Smooth muscle cell (in vitro differentiated cells): ENCODE results near the gene CITED4. TPM values are rescaled to one million over a fixed set of nuclear protein-coding genes. Genes with fewer than 3 reads are reported as not detected.

Experiments
- DNase-seq: peaks from one replicate; lab custom pipeline; 2025; ENCODE audit not compliant: unreplicated experiment; lab: John Stamatoyannopoulos, UW
- H2AFZ ChIP-seq: fragments of 200-600 bp; sonication (generic); 2 replicates; pipeline ENCODE4 v1.6.0; 2016; ENCODE audit warnings: antibody characterized with exemption, low read depth, mild to moderate bottlenecking
- H3F3A ChIP-seq: fragments of 200-600 bp; sonication (generic); 2 replicates; pipeline ENCODE4 v1.6.0; 2017; ENCODE audit warnings: antibody characterized with exemption, low read depth
- H3K27ac ChIP-seq: fragments of 200-600 bp; sonication (generic); 2 replicates; pipeline ENCODE4 v1.5.1; 2016; ENCODE audit warnings: low read depth, mild to moderate bottlenecking
- H3K27me3 ChIP-seq: fragments of 200-600 bp; sonication (generic); 2 replicates; pipeline ENCODE4 v1.6.1; 2016; ENCODE audit warnings: low read depth, mild to moderate bottlenecking
- H3K36me3 ChIP-seq: fragments of 200-600 bp; sonication (generic); 2 replicates; pipeline ENCODE4 v1.5.1; 2016; ENCODE audit warnings: low read depth
- H3K4me1 ChIP-seq: fragments of 200-600 bp; sonication (generic); 2 replicates; pipeline ENCODE4 v1.5.1; 2016; ENCODE audit warnings: low read depth
- H3K4me2 ChIP-seq: fragments of 200-600 bp; sonication (generic); 2 replicates; pipeline ENCODE4 v1.6.0; 2016; ENCODE audit warnings: mild to moderate bottlenecking
- H3K4me3 ChIP-seq: fragments of 200-600 bp; sonication (generic); 2 replicates; pipeline ENCODE4 v1.5.1; 2016; ENCODE audit warnings: mild to moderate bottlenecking
- H3K79me2 ChIP-seq: fragments of 200-600 bp; sonication (generic); 2 replicates; pipeline ENCODE4 v1.6.0; 2016; ENCODE audit warnings: low read depth, mild to moderate bottlenecking
- H3K9ac ChIP-seq: fragments of 200-600 bp; sonication (generic); 2 replicates; pipeline ENCODE4 v1.6.0; 2016; ENCODE audit warnings: low read depth
- H3K9me3 ChIP-seq: fragments of 200-600 bp; sonication (generic); replicated peaks from 2 replicates; pipeline ENCODE4 v1.5.1; 2016; ENCODE audit warnings: low read depth
- H4K20me1 ChIP-seq: fragments of 200-600 bp; sonication (generic); 2 replicates; pipeline ENCODE4 v1.6.0; 2016; ENCODE audit warnings: low read depth
- WGBS: methylation state at CpG from one replicate; pipeline ENCODE4 v1.1.7; 2016; ENCODE audit warnings: low lambda C conversion rate; 5-methylcytosine and 5-hydroxymethylcytosine counted together
- polyA plus RNA-seq: library from polyadenylated mRNA; unstranded; fragments of >200 nt; fragmentation: Nextera tagmentation; extraction: Ambion mirVana; gene quantifications from 2 replicates; pipeline ENCODE4 v1.2.1, GENCODE V29; 2016
- total RNA-seq: library from RNA; depleted of rRNA; stranded (reverse); fragments of >200 nt; gene quantifications from 2 replicates; pipeline ENCODE4 v1.2.3, GENCODE V29; 2014
- TF ChIP-seq, protein P1 (sequence below): fragments of 200-600 bp; sonication (generic); IDR thresholded peaks from 2 replicates; pipeline ENCODE4 v1.5.1; 2017; ENCODE audit warnings: borderline replicate concordance, mild to moderate bottlenecking, antibody characterized with exemption; ENCODE audit not compliant: insufficient read depth, poor library complexity, severe bottlenecking

Gene CITED4
- total and polyA plus RNA-seq, 2 experiments from 2014 or later = 5.5 to 10.7 TPM

GRCh38 chr1:40873863-40874472, 11.8 kb upstream of the CITED4 start:
- no peak overlapping the region for H2AFZ ChIP-seq
- WGBS = 96% methylated on average over 7 of the region's 7 CpGs
- H3K79me2 ChIP-seq = no peaks in the 10 kb centered on the region

DNA sequence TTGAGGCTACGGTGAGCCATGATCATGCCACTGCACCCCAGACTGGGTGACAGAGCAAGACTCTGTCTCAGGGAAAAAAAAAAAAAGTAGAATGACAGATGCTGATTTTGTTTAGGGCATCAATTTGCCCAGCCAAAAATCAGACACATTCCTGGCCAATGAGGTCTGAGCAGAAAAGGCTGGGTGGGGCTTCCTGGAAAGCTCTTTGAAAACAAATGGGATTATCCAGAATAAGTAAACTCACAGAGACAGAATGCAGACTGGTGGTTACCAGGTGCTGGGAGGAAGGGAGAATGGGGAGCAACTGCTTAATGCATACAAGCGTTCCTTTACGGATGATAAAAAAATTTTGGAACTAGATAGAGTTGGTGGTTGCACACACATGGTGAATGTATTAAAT, 10.1 kb upstream of the CITED4 start:
- no peaks in the 10 kb centered on the region for H3K4me1 ChIP-seq
- TF ChIP-seq, protein P1, sequence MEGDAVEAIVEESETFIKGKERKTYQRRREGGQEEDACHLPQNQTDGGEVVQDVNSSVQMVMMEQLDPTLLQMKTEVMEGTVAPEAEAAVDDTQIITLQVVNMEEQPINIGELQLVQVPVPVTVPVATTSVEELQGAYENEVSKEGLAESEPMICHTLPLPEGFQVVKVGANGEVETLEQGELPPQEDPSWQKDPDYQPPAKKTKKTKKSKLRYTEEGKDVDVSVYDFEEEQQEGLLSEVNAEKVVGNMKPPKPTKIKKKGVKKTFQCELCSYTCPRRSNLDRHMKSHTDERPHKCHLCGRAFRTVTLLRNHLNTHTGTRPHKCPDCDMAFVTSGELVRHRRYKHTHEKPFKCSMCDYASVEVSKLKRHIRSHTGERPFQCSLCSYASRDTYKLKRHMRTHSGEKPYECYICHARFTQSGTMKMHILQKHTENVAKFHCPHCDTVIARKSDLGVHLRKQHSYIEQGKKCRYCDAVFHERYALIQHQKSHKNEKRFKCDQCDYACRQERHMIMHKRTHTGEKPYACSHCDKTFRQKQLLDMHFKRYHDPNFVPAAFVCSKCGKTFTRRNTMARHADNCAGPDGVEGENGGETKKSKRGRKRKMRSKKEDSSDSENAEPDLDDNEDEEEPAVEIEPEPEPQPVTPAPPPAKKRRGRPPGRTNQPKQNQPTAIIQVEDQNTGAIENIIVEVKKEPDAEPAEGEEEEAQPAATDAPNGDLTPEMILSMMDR = no peak
- 95% methylated on average over 3 of the region's 3 CpGs for WGBS

More at GRCh38 chr1:40873863-40874472, 11.8 kb upstream of the CITED4 start:
- no peak overlapping the region for H3K9ac ChIP-seq
- no peaks in the 10 kb centered on the region for H4K20me1 ChIP-seq
- DNase-seq = no peak
- TF ChIP-seq, protein P1 = no peak
- H3K27me3 ChIP-seq = no peaks in the 10 kb centered on the region
- H3K9me3 ChIP-seq = no peaks in the 10 kb centered on the region
- H3F3A ChIP-seq = peaks cover 3% of the 10 kb centered on the region
- H3K36me3 ChIP-seq = no peaks in the 10 kb centered on the region
- no peak overlapping the region for H3K4me2 ChIP-seq
- H3K4me3 ChIP-seq = no peak overlapping the region
- peaks cover 3% of the 10 kb centered on the region for H3K4me1 ChIP-seq
- no peak overlapping the region for H3K27ac ChIP-seq

DNA sequence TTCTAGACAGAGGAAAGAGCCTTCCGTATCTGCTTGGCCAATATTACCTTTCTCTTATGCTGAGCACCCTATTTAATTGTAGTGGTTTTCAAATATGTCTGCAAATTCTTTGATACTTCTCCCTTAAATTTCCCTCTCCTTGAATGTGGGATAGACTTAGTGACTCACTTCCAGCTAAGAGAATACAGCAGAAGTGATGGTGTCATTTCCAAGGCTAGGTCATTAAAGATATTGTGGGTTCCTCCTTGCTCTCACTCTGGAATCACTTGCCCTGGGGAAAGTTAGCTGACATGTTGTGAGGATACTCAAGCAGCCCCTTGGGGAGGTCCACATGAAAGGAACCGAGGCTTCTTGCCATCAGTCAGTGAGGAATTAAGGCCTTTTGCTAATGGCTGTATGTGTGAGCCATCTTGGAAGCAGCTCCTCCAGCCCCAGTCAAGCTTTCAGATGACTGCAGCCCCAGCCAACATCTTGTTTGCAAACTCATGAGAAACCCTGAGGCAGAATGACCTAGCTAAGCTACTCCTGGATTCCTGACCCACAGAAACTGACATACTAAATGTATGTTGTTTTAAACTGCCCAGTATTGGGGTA, 8.1 kb upstream of the CITED4 start:
- H3K79me2 ChIP-seq = no peaks in the 10 kb centered on the region
- H3K27ac ChIP-seq = no peak overlapping the region
- no peaks in the 10 kb centered on the region for H3K27me3 ChIP-seq
- H3K4me2 ChIP-seq = no peak overlapping the region
- 85% methylated on average over 2 of the region's 2 CpGs for WGBS
- TF ChIP-seq, protein P1 = no peak
- DNase-seq = no peak
- no peaks in the 10 kb centered on the region for H3F3A ChIP-seq
- H3K4me1 ChIP-seq = no peaks in the 10 kb centered on the region
- H3K4me3 ChIP-seq = no peak overlapping the region
- no peaks in the 10 kb centered on the region for H4K20me1 ChIP-seq
- H3K36me3 ChIP-seq = no peaks in the 10 kb centered on the region
- H3K9ac ChIP-seq = no peak overlapping the region
- H2AFZ ChIP-seq = no peak overlapping the region
- H3K9me3 ChIP-seq = no peaks in the 10 kb centered on the region

More for the DNA sequence above, 10.1 kb upstream of the CITED4 start:
- Histone ChIP-seq H3K4me3 (no peak overlapping the region), H3K4me2 (no peak overlapping the region), H3K9me3 (no peaks in the 10 kb centered on the region), H3K27me3 (no peaks in the 10 kb centered on the region), H3F3A (peaks cover under 1% of the 10 kb centered on the region), H4K20me1 (no peaks in the 10 kb centered on the region), H3K27ac (no peak overlapping the region), H3K79me2 (no peaks in the 10 kb centered on the region), H3K9ac (no peak overlapping the region), H3K36me3 (no peaks in the 10 kb centered on the region), H2AFZ (no peak overlapping the region)
- no peak for DNase-seq
